GM19455 (cell line): Measurements from ENCODE around the gene RALGAPB.
"Not testable (repeated sequence)": the region's sequence is repeated elsewhere in the genome, so short reads cannot be mapped to it uniquely, and the experiment has no call there.

Experiments used
- ATAC-seq: cut with Tn5 transposase; IDR thresholded peaks from one replicate; pipeline ENCODE4 v1.9.1; 2021; ENCODE audit not compliant: unreplicated experiment

RALGAPB gene

GRCh38 chr20:38485041-38485440 is 12.4 kb downstream of the RALGAPB start:
- ATAC-seq: no peak

GRCh38 chr20:38489181-38489580 is 16.5 kb downstream of the RALGAPB start:
- ATAC-seq: no peak

- ATAC-seq: no peak
Observed at GRCh38 chr20:38497246-38497935, 24.7 kb downstream of the RALGAPB start.

GRCh38 chr20:38498909-38499308 is 26.3 kb downstream of the RALGAPB start:
- no peak for ATAC-seq

GRCh38 chr20:38499366-38499765 is 26.7 kb downstream of the RALGAPB start:
- no peak for ATAC-seq

GRCh38 chr20:38501858-38502436 is 29.3 kb downstream of the RALGAPB start:
- ATAC-seq: no peak

GRCh38 chr20:38504368-38505090 is 31.9 kb downstream of the RALGAPB start:
- ATAC-seq: no peak

- ATAC-seq: no peak
Observed at GRCh38 chr20:38505091-38505455, 32.4 kb downstream of the RALGAPB start.

- not testable (repeated sequence) for ATAC-seq
Observed at GRCh38 chr20:38511726-38512125, 39.1 kb downstream of the RALGAPB start.

- no peak for ATAC-seq
Observed at GRCh38 chr20:38514185-38514584, 41.5 kb downstream of the RALGAPB start.

- ATAC-seq: no peak
Observed at GRCh38 chr20:38514947-38515346, 42.3 kb downstream of the RALGAPB start.

GRCh38 chr20:38515631-38516030 is 43.0 kb downstream of the RALGAPB start:
- ATAC-seq: no peak

GRCh38 chr20:38519426-38519825 is 46.8 kb downstream of the RALGAPB start:
- no peak for ATAC-seq

GRCh38 chr20:38520261-38520660 is 47.6 kb downstream of the RALGAPB start:
- ATAC-seq: no peak

GRCh38 chr20:38523697-38524096 is 51.1 kb downstream of the RALGAPB start:
- no peak for ATAC-seq

- ATAC-seq: no peak
Observed at GRCh38 chr20:38528167-38528566, 55.5 kb downstream of the RALGAPB start.

GRCh38 chr20:38531021-38531420 is 58.4 kb downstream of the RALGAPB start:
- ATAC-seq: no peak

GRCh38 chr20:38534756-38535155 is 62.1 kb downstream of the RALGAPB start:
- no peak for ATAC-seq

- no peak for ATAC-seq
Observed at GRCh38 chr20:38536310-38536709, 63.7 kb downstream of the RALGAPB start.

GRCh38 chr20:38537176-38537575 is 64.5 kb downstream of the RALGAPB start:
- ATAC-seq: no peak

- no peak for ATAC-seq
Observed at GRCh38 chr20:38538789-38539188, 66.1 kb downstream of the RALGAPB start.
